Ishikawa (cell line): Measurements from ENCODE around the gene AUTS2.

Source experiments
- CEBPB ChIP-seq: IDR thresholded peaks from 2 replicates; pipeline ENCODE4 v1.6.1; 2012
- CREB1 ChIP-seq: IDR thresholded peaks from 2 replicates; pipeline ENCODE4 v1.6.1; 2012; ENCODE audit warnings: low read depth
- EGR1 ChIP-seq: IDR thresholded peaks from 2 replicates; pipeline ENCODE4 v1.6.1; 2012
- EP300 ChIP-seq: IDR thresholded peaks from 2 replicates; pipeline ENCODE4 v1.6.1; 2012; ENCODE audit warnings: borderline replicate concordance
- FOXM1 ChIP-seq: IDR thresholded peaks from 2 replicates; pipeline ENCODE4 v1.6.1; 2012; ENCODE audit warnings: low read depth, borderline replicate concordance
- NFIC ChIP-seq: IDR thresholded peaks from 2 replicates; pipeline ENCODE4 v1.6.1; 2012
- RAD21 ChIP-seq: IDR thresholded peaks from 2 replicates; pipeline ENCODE4 v1.6.1; 2012; ENCODE audit warnings: low read depth
- REST ChIP-seq: IDR thresholded peaks from 2 replicates; pipeline ENCODE4 v1.6.1; 2012; ENCODE audit warnings: low read depth, mild to moderate bottlenecking
- TAF1 ChIP-seq: IDR thresholded peaks from 2 replicates; pipeline ENCODE4 v1.6.1; 2012; ENCODE audit warnings: low read depth, mild to moderate bottlenecking
- TCF12 ChIP-seq: IDR thresholded peaks from 2 replicates; pipeline ENCODE4 v1.6.1; 2012; ENCODE audit warnings: low read depth
- TEAD4 ChIP-seq: IDR thresholded peaks from 2 replicates; pipeline ENCODE4 v1.6.1; 2012
- YY1 ChIP-seq: IDR thresholded peaks from 2 replicates; pipeline ENCODE4 v1.6.1; 2012; ENCODE audit warnings: low read depth
- ZBTB7A ChIP-seq: IDR thresholded peaks from 2 replicates; pipeline ENCODE4 v1.6.1; 2012; ENCODE audit warnings: low read depth
- TF ChIP-seq, protein P1 (sequence below): IDR thresholded peaks from 2 replicates; pipeline ENCODE4 v1.6.1; 2012
- TF ChIP-seq, protein P2 (sequence below): IDR thresholded peaks from 2 replicates; pipeline ENCODE4 v1.6.1; 2012

Gene AUTS2

DNA sequence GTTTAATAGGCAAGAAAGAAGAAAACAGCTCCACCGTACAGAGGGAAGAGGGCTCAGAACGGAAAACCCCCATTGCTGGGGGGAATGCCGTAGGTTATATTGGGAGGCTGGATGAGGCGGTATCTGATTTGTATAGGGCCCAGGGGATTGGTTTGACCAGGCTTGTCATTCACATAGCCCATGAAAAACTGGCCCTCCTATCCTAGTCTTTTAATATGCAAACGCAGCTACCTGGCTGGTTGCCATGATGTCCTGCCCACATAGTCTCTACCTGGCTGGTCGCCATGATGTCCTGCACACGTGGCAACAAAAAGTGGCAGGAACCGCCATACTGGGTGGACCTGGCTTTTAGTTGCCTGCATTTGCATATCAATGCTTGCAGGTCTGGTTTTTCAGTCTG lies 84.7 kb downstream of the AUTS2 start:
- TF ChIP-seq, protein P1, sequence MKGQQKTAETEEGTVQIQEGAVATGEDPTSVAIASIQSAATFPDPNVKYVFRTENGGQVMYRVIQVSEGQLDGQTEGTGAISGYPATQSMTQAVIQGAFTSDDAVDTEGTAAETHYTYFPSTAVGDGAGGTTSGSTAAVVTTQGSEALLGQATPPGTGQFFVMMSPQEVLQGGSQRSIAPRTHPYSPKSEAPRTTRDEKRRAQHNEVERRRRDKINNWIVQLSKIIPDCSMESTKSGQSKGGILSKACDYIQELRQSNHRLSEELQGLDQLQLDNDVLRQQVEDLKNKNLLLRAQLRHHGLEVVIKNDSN, result no peak
- no peak for TF ChIP-seq EGR1
- no peak for TF ChIP-seq TCF12
- no peak for TF ChIP-seq EP300
- no peak for TF ChIP-seq RAD21
- TF ChIP-seq CEBPB, result no peak
- TF ChIP-seq YY1, result no peak
- TF ChIP-seq REST, result no peak

DNA sequence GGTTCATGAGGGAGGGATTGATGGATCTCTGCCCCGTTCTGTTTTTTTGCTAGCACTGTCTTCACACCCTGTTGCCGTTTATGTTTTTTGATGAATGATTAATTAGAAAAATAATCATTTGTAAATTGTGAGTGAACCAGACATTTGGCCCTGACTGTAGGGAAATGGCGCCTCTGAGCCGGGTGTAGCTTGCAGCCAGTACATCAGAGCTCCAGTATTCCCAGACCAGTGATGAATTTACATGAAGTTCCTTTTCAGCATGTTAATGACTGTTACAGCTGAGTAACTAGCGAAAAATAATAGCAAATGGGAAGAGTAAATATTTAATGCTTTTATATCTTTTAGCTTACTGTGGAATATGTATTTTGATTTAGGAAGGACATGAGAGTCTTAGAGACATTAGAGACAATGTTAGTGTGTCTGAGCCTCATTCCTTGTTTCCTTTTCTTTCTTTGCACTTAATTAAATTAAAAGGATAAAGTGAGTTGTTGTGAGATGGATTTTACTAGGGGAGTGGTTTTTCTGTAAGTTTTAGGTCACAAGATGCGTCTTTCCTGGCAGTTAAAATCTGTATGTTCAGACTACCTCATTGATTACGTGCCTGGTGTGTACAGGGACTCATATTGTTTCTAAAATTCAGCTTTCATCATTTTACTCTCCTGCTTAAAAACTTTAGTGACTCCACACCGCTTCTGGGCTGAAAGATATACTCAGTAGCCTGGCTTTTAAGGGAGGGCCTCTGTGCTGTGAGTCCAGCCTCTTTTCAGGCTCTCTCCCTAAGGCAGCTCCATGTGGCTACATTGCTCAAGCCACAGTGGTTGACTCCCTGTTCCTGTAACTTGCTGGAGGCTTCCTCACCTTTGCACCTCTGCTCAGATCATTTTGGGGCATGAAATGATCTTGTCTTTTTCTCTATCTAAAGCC lies 86.4 kb downstream of the AUTS2 start:
- TF ChIP-seq, protein P2, sequence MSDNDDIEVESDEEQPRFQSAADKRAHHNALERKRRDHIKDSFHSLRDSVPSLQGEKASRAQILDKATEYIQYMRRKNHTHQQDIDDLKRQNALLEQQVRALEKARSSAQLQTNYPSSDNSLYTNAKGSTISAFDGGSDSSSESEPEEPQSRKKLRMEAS, result no peak
- TF ChIP-seq REST (no peak), CEBPB (no peak), NFIC (no peak), TCF12 (no peak), YY1 (no peak), FOXM1 (no peak), CREB1 (no peak), ZBTB7A (no peak), EP300 (no peak), RAD21 (no peak)
- TF ChIP-seq, protein P1, result no peak

DNA sequence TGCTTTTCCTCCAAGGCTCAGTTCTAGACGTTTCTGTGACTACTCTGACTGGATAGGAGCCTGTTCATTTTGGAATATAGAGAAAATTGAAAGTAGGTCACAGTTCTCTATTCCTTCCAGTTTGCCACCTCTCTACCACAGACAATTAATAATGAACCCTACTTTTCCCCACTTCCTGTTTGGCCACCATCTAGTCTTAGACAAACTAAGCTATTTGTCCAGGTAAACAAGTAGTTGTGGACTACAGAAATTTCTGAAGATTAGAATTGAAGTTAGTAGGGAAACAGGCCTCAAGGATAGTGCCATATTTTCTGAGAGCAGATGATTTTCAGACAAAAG lies 87.0 kb downstream of the AUTS2 start:
- TF ChIP-seq YY1 (no peak), CEBPB (no peak), ZBTB7A (no peak)

- TF ChIP-seq CEBPB (no peak), EP300 (no peak), YY1 (no peak), FOXM1 (no peak), REST (no peak), ZBTB7A (no peak), TAF1 (no peak), EGR1 (no peak), TEAD4 (no peak), CREB1 (no peak), RAD21 (no peak), TCF12 (no peak), NFIC (no peak)
- TF ChIP-seq, protein P1, result no peak
- TF ChIP-seq, protein P2, result no peak
Observed at GRCh38 chr7:69686366-69686765, 88.1 kb downstream of the AUTS2 start.
